Activated CD4-positive, CD25-positive, alpha-beta regulatory T cell treated with anti-CD3 and anti-CD28 coated beads, Interleukin-2, amount 50 U/mL, for 72 hours (primary cell): ENCODE data around the gene TNFRSF11A.

ENCODE experiments used
- DNase-seq: peaks from one replicate; pipeline ENCODE4 v3.0.0; 2021

TNFRSF11A gene

GRCh38 chr18:62425465-62426190, 100.5 kb downstream of the TNFRSF11A start:
- peak; percentile 40 for DNase-seq

- DNase-seq: no peak
Observed at GRCh38 chr18:62426191-62426488, 101.0 kb downstream of the TNFRSF11A start.

- no peak for DNase-seq
Observed at GRCh38 chr18:62432176-62432575, 107.1 kb downstream of the TNFRSF11A start.

GRCh38 chr18:62434798-62435197, 109.7 kb downstream of the TNFRSF11A start:
- no peak for DNase-seq

- no peak for DNase-seq
Observed at GRCh38 chr18:62435435-62436031, 110.4 kb downstream of the TNFRSF11A start.

- DNase-seq: no peak
Observed at GRCh38 chr18:62436636-62437234, 111.6 kb downstream of the TNFRSF11A start.

- DNase-seq: no peak
Observed at GRCh38 chr18:62437235-62438017, 112.3 kb downstream of the TNFRSF11A start.

GRCh38 chr18:62438018-62438329, 112.9 kb downstream of the TNFRSF11A start:
- DNase-seq: no peak

GRCh38 chr18:62438402-62438801, 113.3 kb downstream of the TNFRSF11A start:
- no peak for DNase-seq

GRCh38 chr18:62438866-62439265, 113.8 kb downstream of the TNFRSF11A start:
- DNase-seq: no peak
